Progenitor cell of endocrine pancreas (in vitro differentiated cells): ENCODE results near the gene HMCN2. TPM values are rescaled to one million over a fixed set of nuclear protein-coding genes. Genes with fewer than 3 reads are reported as not detected.

ENCODE experiments used
- DNase-seq: peaks from one replicate; pipeline ENCODE4 v3.0.0; 2021; ENCODE audit warnings: low spot score; ENCODE audit not compliant: unreplicated experiment
- H3K27ac Mint-ChIP-seq: 2 replicates; pipeline ENCODE4 v1.8.0; 2021; ENCODE audit warnings: mild to moderate bottlenecking, moderate library complexity, mixed read lengths
- H3K27me3 Mint-ChIP-seq: 2 replicates; pipeline ENCODE4 v1.8.0; 2021; ENCODE audit warnings: mixed read lengths
- H3K36me3 Mint-ChIP-seq: 2 replicates; pipeline ENCODE4 v1.8.0; 2022; ENCODE audit warnings: mixed read lengths; ENCODE audit not compliant: insufficient read depth
- H3K4me1 Mint-ChIP-seq: 2 replicates; pipeline ENCODE4 v1.8.0; 2021; ENCODE audit warnings: low read depth, mixed read lengths
- H3K4me3 Mint-ChIP-seq: 2 replicates; pipeline ENCODE4 v1.8.0; 2021; ENCODE audit warnings: low read depth, mild to moderate bottlenecking, moderate library complexity, mixed read lengths
- H3K9me3 Mint-ChIP-seq: 2 replicates; pipeline ENCODE4 v1.8.0; 2021; ENCODE audit warnings: low read depth, mixed read lengths
- CTCF ChIP-seq: fragments of 200-600 bp; sonication (generic); IDR thresholded peaks from one replicate; pipeline ENCODE4 v1.5.0; 2021; ENCODE audit warnings: antibody characterized with exemption, mild to moderate bottlenecking; ENCODE audit not compliant: unreplicated experiment
- total RNA-seq: library from RNA; stranded (reverse); gene quantifications from 2 replicates; pipeline ENCODE4 v1.2.1, GENCODE V29; 2021

The HMCN2 gene
- total RNA-seq, 1 donor from 2014 or later, result 0.26 TPM

- no peak for DNase-seq
- Mint-ChIP-seq H3K4me3 (no peak overlapping the region), H3K4me1 (no peaks in the 10 kb centered on the region), H3K9me3 (no peaks in the 10 kb centered on the region), H3K27me3 (peaks cover 13% of the 10 kb centered on the region), H3K27ac (no peak overlapping the region), H3K36me3 (no peaks in the 10 kb centered on the region)
- TF ChIP-seq CTCF, result no peak
Measured at GRCh38 chr9:130364619-130365322, 99.2 kb downstream of the HMCN2 start.

- no peak overlapping the region for H3K4me3 Mint-ChIP-seq
- peaks cover 17% of the 10 kb centered on the region for H3K27me3 Mint-ChIP-seq
- no peak for TF ChIP-seq CTCF
- H3K9me3 Mint-ChIP-seq, result no peaks in the 10 kb centered on the region
- no peak for DNase-seq
- no peaks in the 10 kb centered on the region for H3K4me1 Mint-ChIP-seq
- H3K36me3 Mint-ChIP-seq, result no peaks in the 10 kb centered on the region
- H3K27ac Mint-ChIP-seq, result no peak overlapping the region
Measured at GRCh38 chr9:130365323-130365721, 99.8 kb downstream of the HMCN2 start.

GRCh38 chr9:130366072-130366471 lies 100.5 kb downstream of the HMCN2 start:
- Mint-ChIP-seq H3K27me3 (peaks cover 17% of the 10 kb centered on the region), H3K36me3 (no peaks in the 10 kb centered on the region), H3K9me3 (no peaks in the 10 kb centered on the region), H3K4me1 (no peaks in the 10 kb centered on the region), H3K27ac (no peak overlapping the region), H3K4me3 (no peak overlapping the region)
- TF ChIP-seq CTCF, result no peak
- DNase-seq, result no peak

- Mint-ChIP-seq H3K4me1 (no peaks in the 10 kb centered on the region), H3K9me3 (no peaks in the 10 kb centered on the region), H3K36me3 (no peaks in the 10 kb centered on the region), H3K27me3 (peaks cover 17% of the 10 kb centered on the region), H3K4me3 (no peak overlapping the region), H3K27ac (no peak overlapping the region)
- no peak for TF ChIP-seq CTCF
- DNase-seq, result no peak
Measured at GRCh38 chr9:130366888-130367550, 101.5 kb downstream of the HMCN2 start.

GRCh38 chr9:130368631-130369103 lies 103.1 kb downstream of the HMCN2 start:
- no peak for TF ChIP-seq CTCF
- no peaks in the 10 kb centered on the region for H3K4me1 Mint-ChIP-seq
- H3K27ac Mint-ChIP-seq, result no peak overlapping the region
- no peaks in the 10 kb centered on the region for H3K36me3 Mint-ChIP-seq
- DNase-seq, result no peak
- H3K27me3 Mint-ChIP-seq, result peaks cover 17% of the 10 kb centered on the region
- H3K4me3 Mint-ChIP-seq, result no peak overlapping the region
- no peaks in the 10 kb centered on the region for H3K9me3 Mint-ChIP-seq
